ENCODE results near the gene VWA2.

DNA sequence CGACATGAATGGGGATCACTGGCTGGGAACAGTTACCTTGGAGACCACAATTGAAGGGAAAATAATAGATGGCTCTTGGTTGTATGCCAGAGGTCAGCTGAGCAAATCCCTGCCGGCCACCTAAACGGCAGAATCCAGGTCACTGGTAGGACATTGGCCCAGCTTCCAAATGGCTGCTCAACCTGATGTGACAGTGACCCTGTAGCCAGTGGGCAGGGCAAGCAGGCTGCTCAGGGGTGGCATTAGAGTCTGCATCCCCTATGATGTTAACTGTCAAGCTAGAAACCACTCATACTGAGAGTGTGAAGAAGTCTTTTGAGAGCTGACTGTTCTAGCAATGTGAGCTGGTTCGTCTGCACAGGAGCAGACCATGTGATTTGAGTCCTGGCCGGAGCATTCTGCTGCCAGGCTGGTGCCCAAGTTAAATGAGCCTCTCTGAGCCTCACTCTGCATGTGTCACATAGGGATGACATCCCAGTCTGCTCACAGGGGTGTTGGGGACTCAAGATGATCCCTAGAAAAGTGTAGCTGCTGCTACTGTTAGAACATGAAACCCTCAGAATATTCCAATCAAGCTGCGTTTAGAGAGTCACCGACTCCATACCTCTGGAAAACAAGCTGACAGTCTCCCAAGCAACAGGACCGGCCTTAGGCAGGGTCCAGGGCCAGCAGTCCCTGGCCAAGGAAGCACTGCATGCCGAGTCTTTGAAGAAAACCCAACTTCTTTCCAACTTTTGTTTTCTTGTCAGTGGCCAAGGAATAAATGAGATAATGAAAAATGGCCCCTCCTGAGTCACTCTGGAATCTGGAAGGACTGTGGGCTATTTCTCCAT is 69.7 kb downstream of the VWA2 start:
- TF ChIP-seq, protein P1, sequence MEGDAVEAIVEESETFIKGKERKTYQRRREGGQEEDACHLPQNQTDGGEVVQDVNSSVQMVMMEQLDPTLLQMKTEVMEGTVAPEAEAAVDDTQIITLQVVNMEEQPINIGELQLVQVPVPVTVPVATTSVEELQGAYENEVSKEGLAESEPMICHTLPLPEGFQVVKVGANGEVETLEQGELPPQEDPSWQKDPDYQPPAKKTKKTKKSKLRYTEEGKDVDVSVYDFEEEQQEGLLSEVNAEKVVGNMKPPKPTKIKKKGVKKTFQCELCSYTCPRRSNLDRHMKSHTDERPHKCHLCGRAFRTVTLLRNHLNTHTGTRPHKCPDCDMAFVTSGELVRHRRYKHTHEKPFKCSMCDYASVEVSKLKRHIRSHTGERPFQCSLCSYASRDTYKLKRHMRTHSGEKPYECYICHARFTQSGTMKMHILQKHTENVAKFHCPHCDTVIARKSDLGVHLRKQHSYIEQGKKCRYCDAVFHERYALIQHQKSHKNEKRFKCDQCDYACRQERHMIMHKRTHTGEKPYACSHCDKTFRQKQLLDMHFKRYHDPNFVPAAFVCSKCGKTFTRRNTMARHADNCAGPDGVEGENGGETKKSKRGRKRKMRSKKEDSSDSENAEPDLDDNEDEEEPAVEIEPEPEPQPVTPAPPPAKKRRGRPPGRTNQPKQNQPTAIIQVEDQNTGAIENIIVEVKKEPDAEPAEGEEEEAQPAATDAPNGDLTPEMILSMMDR (IDR thresholded peaks at IDR 0.05): no peak
- TF ChIP-seq POLR2A (IDR thresholded peaks at IDR 0.05) (no peak), POLR2AphosphoS5 (IDR thresholded peaks at IDR 0.05) (no peak)

Data from prostate gland (tissue), 2 donors.